Measurements from ENCODE around the gene NCKAP5L.

NCKAP5L gene

GRCh38 chr12:49823350-49823749, 4.9 kb downstream of the NCKAP5L start:
- DNase-seq (ENCODE audit: low read depth): no peak

GRCh38 chr12:49821373-49822287, 6.6 kb downstream of the NCKAP5L start:
- no peak for DNase-seq (ENCODE audit: low read depth)

- no peak for DNase-seq (ENCODE audit: low read depth)
These were observed 8.4 kb downstream of the NCKAP5L start for GRCh38 chr12:49819786-49820185.

GRCh38 chr12:49818241-49818895, 9.8 kb downstream of the NCKAP5L start:
- peak; percentile 81 for DNase-seq (ENCODE audit: low read depth)

GRCh38 chr12:49813131-49813530, 15.1 kb downstream of the NCKAP5L start:
- no peak for DNase-seq (ENCODE audit: low read depth)

GRCh38 chr12:49811961-49812401, 16.2 kb downstream of the NCKAP5L start:
- no peak for DNase-seq (ENCODE audit: low read depth)

- DNase-seq (ENCODE audit: low read depth): no peak
These were observed 17.1 kb downstream of the NCKAP5L start for GRCh38 chr12:49811136-49811535.

- no peak for DNase-seq (ENCODE audit: low read depth)
These were observed 18.3 kb downstream of the NCKAP5L start for GRCh38 chr12:49809906-49810389.

- DNase-seq (ENCODE audit: low read depth): no peak
These were observed 18.8 kb downstream of the NCKAP5L start for GRCh38 chr12:49809381-49809905.

GRCh38 chr12:49808686-49809380, 19.4 kb downstream of the NCKAP5L start:
- DNase-seq (ENCODE audit: low read depth): no peak

- DNase-seq (ENCODE audit: low read depth): no peak
These were observed 20.1 kb downstream of the NCKAP5L start for GRCh38 chr12:49807991-49808580.

GRCh38 chr12:49806877-49807276, 21.3 kb downstream of the NCKAP5L start:
- DNase-seq (ENCODE audit: low read depth): no peak

- no peak for DNase-seq (ENCODE audit: low read depth)
These were observed 21.8 kb downstream of the NCKAP5L start for GRCh38 chr12:49806321-49806813.

- DNase-seq (ENCODE audit: low read depth): no peak
These were observed 22.8 kb downstream of the NCKAP5L start for GRCh38 chr12:49805409-49805808.

GRCh38 chr12:49804821-49805220, 23.4 kb downstream of the NCKAP5L start:
- DNase-seq (ENCODE audit: low read depth): no peak

- DNase-seq (ENCODE audit: low read depth): no peak
These were observed 24.3 kb downstream of the NCKAP5L start for GRCh38 chr12:49803693-49804450.

- DNase-seq (ENCODE audit: low read depth): no peak
These were observed 26.8 kb downstream of the NCKAP5L start for GRCh38 chr12:49801141-49802063.

GRCh38 chr12:49800421-49801140, 27.6 kb downstream of the NCKAP5L start:
- no peak for DNase-seq (ENCODE audit: low read depth)

GRCh38 chr12:49798934-49799333, 29.3 kb downstream of the NCKAP5L start:
- DNase-seq (ENCODE audit: low read depth): no peak

Measured in amniotic epithelial cell (primary cell).